Retinal pigment epithelial cell (primary cell): ENCODE measurements around the gene HMCN1.
A peak's percentile ranks its signal among the peaks of the same experiment; 100 is the strongest.

Experiments
- DNase-seq: peaks from one replicate; pipeline ENCODE4 v3.0.0-alpha.2; 2010; ENCODE audit warnings: low read depth
- H3K4me3 ChIP-seq: 2 replicates; pipeline ENCODE4 v1.5.1; 2011; ENCODE audit warnings: mild to moderate bottlenecking, low read length, control low read depth, moderate library complexity
- CTCF ChIP-seq: conservative IDR thresholded peaks from 2 replicates; pipeline ENCODE4 v1.5.1; 2011; ENCODE audit warnings: low read depth, low read length, control low read depth, inconsistent platforms

The HMCN1 gene

GRCh38 chr1:185733818-185734735 is at the start of gene HMCN1:
Gene HMCN1 (plus strand): TSS chr1:185734391. CDS start chr1:185734780, 389 bp downstream.
- peak within 1 kb of the TSS; percentile 64 for H3K4me3 ChIP-seq
- peak; percentile 65 for TF ChIP-seq CTCF
- DNase-seq: no peak

- no peak for DNase-seq
- no peak overlapping the region for H3K4me3 ChIP-seq
- no peak for TF ChIP-seq CTCF
Observed at GRCh38 chr1:185686821-185687778, 47.1 kb upstream of the HMCN1 start.

GRCh38 chr1:185690527-185690926 is 43.7 kb upstream of the HMCN1 start:
- no peak for TF ChIP-seq CTCF
- H3K4me3 ChIP-seq: no peak overlapping the region
- no peak for DNase-seq

- H3K4me3 ChIP-seq: no peak overlapping the region
- TF ChIP-seq CTCF: no peak
- no peak for DNase-seq
Observed at GRCh38 chr1:185693654-185694053, 40.5 kb upstream of the HMCN1 start.

GRCh38 chr1:185694081-185694480 is 40.1 kb upstream of the HMCN1 start:
- no peak overlapping the region for H3K4me3 ChIP-seq
- no peak for TF ChIP-seq CTCF
- no peak for DNase-seq

GRCh38 chr1:185695299-185695698 is 38.9 kb upstream of the HMCN1 start:
- no peak for DNase-seq
- H3K4me3 ChIP-seq: no peak overlapping the region
- TF ChIP-seq CTCF: peak; percentile 31
